NCI-H446 treated with DMSO at 0.1 percent for 48 hours (cell line): ENCODE measurements around the gene TUBE1.
A peak's percentile ranks its signal among the peaks of the same experiment; 100 is the strongest.

ENCODE experiments used
- DNase-seq: peaks from one replicate; lab custom pipeline; 2025; lab: John Stamatoyannopoulos, UW

Gene TUBE1

DNA sequence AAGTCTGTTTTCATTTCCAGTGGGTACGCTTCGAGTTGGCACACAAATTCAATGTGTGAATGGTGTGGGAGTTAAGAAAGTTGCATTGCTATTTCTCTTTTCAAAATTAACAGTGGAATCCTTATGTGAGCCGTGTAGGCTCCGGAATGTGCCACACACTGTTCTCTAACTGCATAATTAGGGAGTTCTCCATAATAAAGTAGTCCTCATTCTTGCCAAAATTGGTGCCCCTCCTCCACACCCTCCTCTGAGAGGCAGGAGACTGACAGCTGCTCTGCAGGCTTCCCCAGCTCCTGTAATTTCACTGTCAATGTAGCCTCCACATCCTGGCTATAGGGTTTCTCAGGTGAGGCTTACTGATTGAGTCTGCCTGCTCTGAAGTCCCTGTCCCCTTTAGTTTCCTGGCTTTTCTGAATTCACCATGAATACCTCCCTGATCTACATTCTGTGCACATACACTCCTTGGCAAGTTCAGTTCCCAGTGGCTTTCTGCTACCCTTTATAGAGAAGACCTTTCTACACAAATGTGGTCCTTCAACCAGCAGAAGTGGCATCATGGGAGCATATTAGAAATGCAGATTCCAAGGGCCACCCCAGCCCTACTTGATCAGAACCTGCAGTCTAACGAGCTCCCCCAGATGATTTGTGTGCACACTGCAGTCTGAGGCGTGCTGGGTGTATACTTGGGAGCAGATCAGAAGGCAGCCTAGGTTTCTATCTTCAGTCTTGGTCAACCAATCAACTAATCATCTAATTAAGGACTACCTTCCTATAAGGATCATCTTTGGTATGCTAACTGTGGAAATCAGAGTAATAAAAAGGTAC is 53.3 kb downstream of the TUBE1 start:
- DNase-seq = no peak

DNA sequence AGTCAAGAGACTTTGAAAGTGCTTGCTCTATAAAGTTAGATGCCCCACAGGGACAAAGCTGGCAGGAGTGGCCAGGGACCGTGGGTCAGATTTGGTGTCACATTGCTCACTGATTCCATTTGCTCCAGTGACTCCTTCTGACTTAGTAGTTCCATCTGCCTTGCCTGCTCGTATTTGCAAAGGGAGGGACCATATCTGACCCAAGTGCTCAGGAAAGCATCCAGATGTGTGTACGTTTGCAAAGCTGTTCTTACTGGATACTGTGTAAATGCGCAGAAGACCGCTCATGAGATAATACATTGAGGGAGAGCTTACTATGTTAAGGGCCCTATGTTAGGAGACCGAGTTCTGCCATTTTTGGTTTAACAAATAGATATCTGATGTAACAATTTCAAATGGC is 54.6 kb downstream of the TUBE1 start:
- no peak for DNase-seq

DNA sequence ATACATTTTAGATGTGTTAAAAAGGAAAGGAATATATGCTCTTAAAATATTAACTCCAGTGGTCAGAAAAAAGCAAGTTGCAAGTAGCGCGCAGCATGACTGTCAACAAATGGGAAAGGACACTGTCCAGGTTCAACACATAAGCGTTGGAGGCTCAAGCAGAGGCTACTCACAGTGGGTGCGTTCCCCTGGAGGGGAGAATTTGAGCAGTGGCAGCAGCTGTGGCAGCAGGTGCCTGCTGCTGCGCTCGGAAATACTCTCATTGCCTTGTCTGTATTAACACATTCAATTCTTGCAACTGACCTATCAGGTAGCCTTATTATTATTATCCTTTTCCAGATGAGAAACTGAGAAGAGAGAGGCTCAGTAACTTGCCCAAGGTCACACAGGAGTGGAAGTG is 55.3 kb downstream of the TUBE1 start:
- DNase-seq = no peak

DNA sequence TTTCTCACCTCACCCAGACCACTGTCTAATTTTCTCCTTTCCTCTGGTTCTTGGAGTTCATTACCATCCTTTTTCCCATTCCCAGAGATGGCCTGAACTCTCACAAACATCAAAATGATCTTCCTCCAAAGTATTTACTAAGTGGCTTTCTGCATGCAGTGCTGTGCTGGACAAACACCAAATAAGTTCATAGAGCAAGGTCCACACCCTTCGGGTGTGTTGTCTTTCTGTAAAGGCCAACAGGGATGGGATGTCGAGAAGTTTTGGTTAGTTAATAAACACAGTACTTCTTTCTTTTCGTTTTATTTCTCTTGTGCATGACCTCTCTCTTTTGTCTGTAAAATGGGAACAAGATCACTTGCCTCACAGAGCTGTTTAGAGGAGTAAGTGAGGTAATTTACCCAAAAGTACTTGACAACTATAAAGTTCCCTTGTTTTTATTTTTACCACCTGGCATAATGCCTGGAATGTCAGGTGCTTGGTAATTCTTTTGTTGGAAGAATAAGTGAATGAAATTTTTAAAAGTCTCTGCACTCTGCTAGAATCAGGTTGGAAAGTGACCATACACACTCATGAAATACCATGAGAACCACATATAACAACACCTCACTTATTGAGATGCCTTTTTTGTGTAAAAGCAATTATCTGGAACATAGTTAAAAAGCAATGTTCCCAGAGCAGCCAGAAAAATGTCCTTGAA is 56.2 kb downstream of the TUBE1 start:
- DNase-seq = no peak

GRCh38 chr6:112030206-112030960 is 56.9 kb downstream of the TUBE1 start:
- DNase-seq = no peak

- peak; percentile 32 for DNase-seq
Measured at GRCh38 chr6:112029045-112029822, 58.0 kb downstream of the TUBE1 start.

GRCh38 chr6:112027942-112028674 is 59.2 kb downstream of the TUBE1 start:
- no peak for DNase-seq

GRCh38 chr6:112026933-112027332 is 60.3 kb downstream of the TUBE1 start:
- DNase-seq = no peak

- DNase-seq = no peak
Measured at GRCh38 chr6:112024464-112024863, 62.8 kb downstream of the TUBE1 start.

- DNase-seq = no peak
Measured at GRCh38 chr6:112022749-112023148, 64.5 kb downstream of the TUBE1 start.

DNA sequence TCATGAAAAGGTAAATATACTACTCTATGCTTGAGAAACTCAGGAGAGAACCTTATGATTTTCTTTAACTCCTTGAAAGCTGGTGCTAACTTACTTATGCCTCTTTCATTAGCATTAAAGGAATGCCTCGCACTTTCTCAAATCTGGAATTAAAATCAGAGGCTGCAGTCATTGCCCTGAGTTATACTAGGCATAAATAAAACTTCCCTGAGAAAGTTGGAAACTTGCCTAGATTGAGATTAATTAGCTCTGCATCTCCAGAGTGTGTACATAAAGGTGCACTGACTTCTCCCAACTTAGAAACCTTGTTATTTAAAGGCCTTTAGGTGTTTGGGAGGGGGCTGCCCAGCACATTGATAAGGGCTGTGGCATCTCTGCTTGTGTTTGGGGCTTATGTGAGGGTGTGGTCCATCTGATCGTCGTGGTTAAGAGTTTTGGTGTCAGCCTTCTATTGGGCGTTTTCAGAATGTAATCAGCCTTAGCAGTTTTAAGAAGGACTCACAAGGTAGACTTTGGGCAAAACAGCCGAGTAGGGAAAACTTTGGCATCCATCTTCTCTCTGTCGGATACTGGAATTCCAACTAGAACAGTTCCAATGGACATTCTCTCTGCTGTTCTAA is 65.5 kb downstream of the TUBE1 start:
- no peak for DNase-seq
